SU-DHL-6 (cell line): Measurements from ENCODE around the gene SLFN12L.

Source experiments
- EZH2phosphoT487 ChIP-seq: fragments of 200-600 bp; sonication (generic), shearing (Covaris generic); conservative IDR thresholded peaks from 2 replicates; pipeline ENCODE4 v1.6.1; 2018; ENCODE audit warnings: mild to moderate bottlenecking, antibody characterized with exemption, low read length, moderate library complexity, mixed read lengths
- TF ChIP-seq, protein P1 (sequence below): fragments of 200-600 bp; sonication (generic); IDR thresholded peaks from one replicate; pipeline ENCODE4 v1.5.1; 2017; ENCODE audit warnings: antibody characterized with exemption, mild to moderate bottlenecking, low read length, moderate library complexity; ENCODE audit not compliant: insufficient read depth, poor library complexity, severe bottlenecking

DNA sequence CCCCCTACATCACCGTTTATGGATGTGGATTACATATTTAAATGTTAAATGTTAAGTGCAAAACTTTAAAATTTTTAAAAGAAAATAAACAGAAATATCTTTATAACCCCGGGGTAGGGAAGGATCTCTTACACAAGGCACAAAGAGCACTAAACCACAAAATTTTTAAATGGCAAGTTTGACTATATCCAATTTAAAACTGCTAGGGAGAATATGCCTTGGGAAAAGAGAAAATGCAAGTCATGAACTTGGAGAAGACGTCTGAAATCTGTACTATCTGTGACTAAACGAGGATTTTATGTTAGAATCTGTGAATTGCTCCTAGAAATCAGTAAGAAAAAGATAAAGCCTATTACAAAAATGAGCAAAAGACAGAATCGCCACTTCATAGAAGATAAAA is 60.2 kb downstream of the SLFN12L start:
- TF ChIP-seq, protein P1, sequence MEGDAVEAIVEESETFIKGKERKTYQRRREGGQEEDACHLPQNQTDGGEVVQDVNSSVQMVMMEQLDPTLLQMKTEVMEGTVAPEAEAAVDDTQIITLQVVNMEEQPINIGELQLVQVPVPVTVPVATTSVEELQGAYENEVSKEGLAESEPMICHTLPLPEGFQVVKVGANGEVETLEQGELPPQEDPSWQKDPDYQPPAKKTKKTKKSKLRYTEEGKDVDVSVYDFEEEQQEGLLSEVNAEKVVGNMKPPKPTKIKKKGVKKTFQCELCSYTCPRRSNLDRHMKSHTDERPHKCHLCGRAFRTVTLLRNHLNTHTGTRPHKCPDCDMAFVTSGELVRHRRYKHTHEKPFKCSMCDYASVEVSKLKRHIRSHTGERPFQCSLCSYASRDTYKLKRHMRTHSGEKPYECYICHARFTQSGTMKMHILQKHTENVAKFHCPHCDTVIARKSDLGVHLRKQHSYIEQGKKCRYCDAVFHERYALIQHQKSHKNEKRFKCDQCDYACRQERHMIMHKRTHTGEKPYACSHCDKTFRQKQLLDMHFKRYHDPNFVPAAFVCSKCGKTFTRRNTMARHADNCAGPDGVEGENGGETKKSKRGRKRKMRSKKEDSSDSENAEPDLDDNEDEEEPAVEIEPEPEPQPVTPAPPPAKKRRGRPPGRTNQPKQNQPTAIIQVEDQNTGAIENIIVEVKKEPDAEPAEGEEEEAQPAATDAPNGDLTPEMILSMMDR, result no peak
- TF ChIP-seq EZH2phosphoT487, result no peak
